Kidney epithelial cell (primary cell): ENCODE data around the gene DNAJC27. TPM values are rescaled to one million over a fixed set of nuclear protein-coding genes. Genes with fewer than 3 reads are reported as not detected.
"Not testable (repeated sequence)": the region's sequence is repeated elsewhere in the genome, so short reads cannot be mapped to it uniquely, and the experiment has no call there.

Experiments used
- DNase-seq: peaks from one replicate; pipeline ENCODE4 v3.0.0-alpha.2; 2010; ENCODE audit warnings: low read depth
- H3K27me3 ChIP-seq: 2 replicates; pipeline ENCODE4 v1.6.0; 2011; ENCODE audit warnings: low read length; ENCODE audit not compliant: control insufficient read depth, insufficient read depth
- H3K36me3 ChIP-seq: 2 replicates; pipeline ENCODE4 v1.5.1; 2011; ENCODE audit warnings: low read length; ENCODE audit not compliant: control insufficient read depth, insufficient read depth
- H3K4me3 ChIP-seq: 2 replicates; pipeline ENCODE4 v1.5.1; 2011; ENCODE audit warnings: low read depth, mild to moderate bottlenecking, control low read depth, low read length
- CTCF ChIP-seq: IDR thresholded peaks from 2 replicates; pipeline ENCODE4 v1.5.1; 2011; ENCODE audit warnings: mild to moderate bottlenecking, moderate library complexity, low read length, control low read depth, inconsistent platforms; ENCODE audit not compliant: insufficient read depth, poor library complexity, severe bottlenecking
- total RNA-seq: library from RNA; depleted of rRNA; stranded (reverse); fragments of >200 nt; gene quantifications from 2 replicates; pipeline ENCODE4 v1.2.3, GENCODE V29; 2015

DNAJC27 gene
- total RNA-seq, 1 donor from 2014 or later = 3.6 TPM

DNA sequence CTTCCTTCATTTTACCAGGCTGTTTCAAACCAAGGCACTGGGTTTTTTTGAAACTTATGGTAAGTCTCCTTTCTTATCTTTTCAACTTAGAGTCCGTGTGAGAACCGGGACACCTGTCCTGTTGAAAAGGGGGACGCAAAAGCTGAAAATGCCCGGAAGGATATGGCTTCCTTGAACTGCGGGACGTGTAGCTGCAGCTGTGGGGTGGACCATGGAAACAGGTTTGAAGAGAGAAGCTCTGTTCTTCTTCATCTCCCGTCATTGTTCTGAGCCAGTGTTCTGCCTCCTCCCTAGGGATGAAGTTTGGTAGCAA, 29.5 kb upstream of the DNAJC27 start:
- H3K4me3 ChIP-seq = no peak overlapping the region
- no peak for TF ChIP-seq CTCF
- H3K27me3 ChIP-seq = no peaks in the 10 kb centered on the region
- H3K36me3 ChIP-seq = no peaks in the 10 kb centered on the region
- no peak for DNase-seq

DNA sequence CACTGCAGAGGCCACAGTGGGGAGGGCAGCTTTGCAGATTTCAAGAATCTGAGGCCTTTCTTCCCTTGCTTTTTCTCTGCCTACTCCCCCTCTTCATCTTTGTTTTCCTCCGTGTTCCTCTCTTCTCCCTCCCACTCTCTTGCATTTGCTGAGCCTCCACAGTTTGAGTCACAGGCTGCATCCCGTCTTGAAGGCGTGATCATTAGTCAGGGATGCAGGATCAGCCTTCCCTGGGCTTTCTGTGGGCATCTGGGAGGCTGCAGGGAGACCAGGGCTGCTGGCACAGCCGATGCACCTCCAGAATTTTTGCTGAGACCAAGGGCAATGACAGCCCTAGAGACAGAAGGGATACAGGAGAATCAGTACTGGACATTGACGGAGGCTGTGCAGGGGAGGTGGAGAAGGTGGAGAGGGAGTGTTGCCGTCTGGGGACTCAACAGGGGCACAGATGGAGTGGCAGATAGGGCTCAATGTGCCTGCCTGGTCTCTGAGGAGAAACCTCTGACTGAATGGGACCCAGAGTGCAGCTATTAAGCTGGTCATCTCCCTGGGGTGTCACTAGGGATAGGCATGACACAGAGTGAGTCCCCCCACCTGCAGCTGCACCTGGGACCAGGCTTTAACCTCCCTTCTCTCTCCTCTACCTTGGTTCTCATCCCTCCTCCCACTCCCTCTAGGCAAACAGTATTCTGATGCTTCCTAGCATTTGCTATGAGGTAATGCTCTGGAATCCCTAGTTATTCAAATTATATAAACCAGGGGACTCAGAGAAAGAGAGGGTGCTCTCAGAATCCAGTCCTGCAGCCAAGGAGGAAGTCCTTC, 29.0 kb upstream of the DNAJC27 start:
- no peak overlapping the region for H3K4me3 ChIP-seq
- no peaks in the 10 kb centered on the region for H3K27me3 ChIP-seq
- TF ChIP-seq CTCF = no peak
- no peak for DNase-seq
- no peaks in the 10 kb centered on the region for H3K36me3 ChIP-seq

DNA sequence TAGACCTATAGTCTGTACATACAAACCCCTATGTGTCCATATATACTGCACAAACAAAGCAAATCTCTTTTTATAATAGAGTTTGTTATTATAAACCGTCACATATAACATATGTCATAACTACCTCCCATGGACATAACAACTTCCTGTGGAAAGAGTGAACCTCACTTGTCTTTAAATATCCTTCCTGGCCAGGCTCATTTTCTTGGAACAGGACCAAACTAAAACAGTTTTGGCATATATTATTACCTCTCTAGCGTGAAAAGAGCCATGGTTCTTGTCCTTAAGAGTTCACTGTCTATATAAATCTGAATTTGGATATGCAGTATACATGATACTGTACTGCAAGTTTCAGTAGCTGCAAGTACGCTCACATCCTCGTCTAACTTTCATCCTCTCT, 28.3 kb upstream of the DNAJC27 start:
- Histone ChIP-seq H3K27me3 (no peaks in the 10 kb centered on the region), H3K4me3 (no peak overlapping the region), H3K36me3 (no peaks in the 10 kb centered on the region)
- DNase-seq = no peak
- no peak for TF ChIP-seq CTCF

- DNase-seq, H3K27me3 ChIP-seq, H3K36me3 ChIP-seq, H3K4me3 ChIP-seq: not testable (repeated sequence)
Observed at GRCh38 chr2:24999097-24999496, 27.3 kb upstream of the DNAJC27 start.

DNA sequence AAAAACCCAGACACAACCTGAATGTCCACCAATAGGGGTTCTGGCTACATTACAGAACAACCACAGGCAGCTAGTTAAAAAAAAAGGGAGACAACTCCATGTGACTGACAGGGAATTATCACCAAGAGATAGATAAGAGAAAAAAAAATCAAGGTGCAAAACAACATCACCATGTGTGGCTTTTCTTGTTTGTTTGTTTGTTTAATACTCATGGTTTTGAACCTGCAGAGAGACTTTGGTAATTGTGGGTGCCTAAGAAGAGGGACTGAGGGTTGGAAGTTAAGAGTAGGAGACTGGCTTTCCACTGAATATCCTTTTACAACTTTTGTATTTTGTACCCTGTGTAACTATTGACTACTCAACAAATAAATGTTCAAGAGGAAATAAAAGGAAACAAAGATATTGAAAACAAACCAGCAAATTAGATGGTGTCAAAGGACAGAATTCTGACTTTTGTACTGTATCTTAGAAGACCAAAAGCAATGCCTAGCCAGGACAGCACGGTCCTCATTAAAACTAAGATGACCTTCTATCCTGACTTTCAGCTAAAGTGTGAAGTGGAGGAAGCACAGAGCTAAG, 22.5 kb upstream of the DNAJC27 start:
- no peak for DNase-seq
- H3K36me3 ChIP-seq = no peaks in the 10 kb centered on the region
- TF ChIP-seq CTCF = no peak
- H3K4me3 ChIP-seq = no peak overlapping the region
- no peaks in the 10 kb centered on the region for H3K27me3 ChIP-seq

GRCh38 chr2:24993406-24994145, 21.8 kb upstream of the DNAJC27 start:
- no peaks in the 10 kb centered on the region for H3K27me3 ChIP-seq
- no peaks in the 10 kb centered on the region for H3K36me3 ChIP-seq
- no peak for DNase-seq
- TF ChIP-seq CTCF = no peak
- no peak overlapping the region for H3K4me3 ChIP-seq
